GM12878 (cell line): ENCODE measurements around the gene NIN.

Experiments used
- CTCF ChIP-seq, 3 experiments: IDR thresholded peaks in 2 of 3; conservative IDR thresholded peaks in 1 of 3; 2 replicates each; pipeline ENCODE4 v1.5.1; 2011; ENCODE audit warnings: low read depth in 3 of 3, low read length in 3 of 3, mild to moderate bottlenecking in 3 of 3, control low read depth in 2 of 3, moderate library complexity in 2 of 3, inconsistent platforms in 1 of 3, mixed read lengths in 1 of 3; ENCODE audit not compliant: control insufficient read depth in 2 of 3, insufficient read depth in 1 of 3; ENCODE audit errors: extremely low read depth in 1 of 3
- EGR1 ChIP-seq, 2 experiments: IDR thresholded peaks; 1 replicate in 1 of 2; 2 replicates in 1 of 2; pipeline ENCODE4 v1.6.1; 2011 to 2012; ENCODE audit warnings: low read depth in 2 of 2, low read length in 2 of 2, borderline replicate concordance in 1 of 2, mild to moderate bottlenecking in 1 of 2, moderate library complexity in 1 of 2
- HSF1 ChIP-seq: fragments of 150-350 bp; IDR thresholded peaks from 2 replicates; pipeline ENCODE4 v1.6.1; 2014; ENCODE audit warnings: mild to moderate bottlenecking, low read depth, low read length
- NR2C2 ChIP-seq: IDR thresholded peaks from 2 replicates; pipeline ENCODE4 v1.6.1; 2011; ENCODE audit warnings: borderline replicate concordance, low read depth; ENCODE audit not compliant: control insufficient read depth, insufficient read length
- POLR2AphosphoS5 ChIP-seq: IDR thresholded peaks from 2 replicates; pipeline ENCODE4 v1.6.1; 2011; ENCODE audit warnings: mild to moderate bottlenecking, low read length, inconsistent platforms
- SREBF2 ChIP-seq: IDR thresholded peaks from 2 replicates; pipeline ENCODE4 v1.6.1; 2012; ENCODE audit warnings: mild to moderate bottlenecking, low read length
- YBX1 ChIP-seq: fragments of 450-650 bp; IDR thresholded peaks from 2 replicates; pipeline ENCODE4 v1.6.1; 2016; ENCODE audit warnings: antibody characterized with exemption
- ZBTB11 ChIP-seq: fragments of 450-650 bp; formaldehyde crosslinking; IDR thresholded peaks from 2 replicates; pipeline ENCODE4 v1.5.0; 2022; ENCODE audit warnings: mild to moderate bottlenecking, missing genetic modification characterization

- no peak for TF ChIP-seq SREBF2
- TF ChIP-seq YBX1, result no peak
- TF ChIP-seq CTCF (IDR thresholded peaks at IDR 0.05 in 2 of 3, conservative IDR thresholded peaks at IDR 0.05 in 1 of 3; ENCODE audit: control insufficient read depth in 2 of 3, extremely low read depth in 1 of 3, insufficient read depth in 1 of 3, low read depth in 3 of 3, low read length in 3 of 3), result no peak
- no peak for TF ChIP-seq EGR1 (IDR thresholded peaks at IDR 0.05; ENCODE audit: borderline replicate concordance in 1 of 2, low read depth in 2 of 2, low read length in 2 of 2)
- no peak for TF ChIP-seq POLR2AphosphoS5
- TF ChIP-seq ZBTB11, result no peak
- no peak for TF ChIP-seq NR2C2
- TF ChIP-seq HSF1, result no peak
Measured at GRCh38 chr14:50786751-50787464, 44.1 kb downstream of the NIN start.
